Cortex of kidney (tissue), 1 donor: Measurements from ENCODE around the gene ZNF383.
"Not testable (repeated sequence)": the region's sequence is repeated elsewhere in the genome, so short reads cannot be mapped to it uniquely, and the experiment has no call there.

ENCODE experiments used
- DNase-seq: peaks from one replicate; lab custom pipeline; 2025; lab: John Stamatoyannopoulos, UW

The ZNF383 gene

DNA sequence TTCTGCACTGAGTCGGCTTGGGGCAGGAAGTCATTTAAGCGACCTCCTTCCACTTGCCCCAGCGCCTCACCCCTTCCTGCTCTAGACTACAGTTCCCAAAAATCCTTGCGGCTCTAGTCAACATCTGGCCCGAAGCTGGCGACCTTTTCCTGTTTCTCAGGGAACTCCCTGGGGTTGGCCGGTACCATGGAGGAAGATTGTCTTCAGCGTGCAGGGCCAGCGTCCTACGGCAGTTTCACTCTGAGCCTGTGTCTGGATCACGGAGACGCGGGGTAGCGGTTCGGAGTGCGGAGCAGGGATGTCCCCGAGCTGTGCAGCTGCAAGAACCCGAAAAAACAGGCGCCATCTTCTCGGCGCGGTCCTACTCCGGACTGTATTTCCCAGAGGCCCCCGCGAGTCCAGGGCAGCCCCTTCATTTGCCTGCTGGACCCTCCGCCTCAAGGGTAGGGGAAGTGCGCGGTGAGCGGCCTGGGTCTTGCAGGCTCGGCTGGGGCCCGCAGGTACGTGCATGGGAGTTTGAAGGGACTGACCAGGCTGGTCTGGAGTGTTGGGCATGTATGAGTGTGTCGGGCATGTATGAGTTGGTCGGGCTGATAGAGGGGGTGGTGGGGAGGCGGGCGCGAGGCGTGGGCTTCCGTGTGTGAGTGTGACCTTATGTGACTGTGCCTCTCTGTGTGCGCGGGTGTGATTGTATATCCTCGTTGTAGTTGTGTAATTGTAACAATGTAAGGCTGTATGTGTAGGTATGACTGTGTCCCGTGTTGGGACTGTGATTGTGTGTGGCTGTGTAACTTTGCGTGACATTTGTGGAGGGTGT, at the start of gene ZNF383:
Gene ZNF383, plus strand, starts transcription at position 440 of the 817 bp plus-strand sequence. CDS start 12,240 bp downstream, outside the sequence.
- no peak for DNase-seq

DNA sequence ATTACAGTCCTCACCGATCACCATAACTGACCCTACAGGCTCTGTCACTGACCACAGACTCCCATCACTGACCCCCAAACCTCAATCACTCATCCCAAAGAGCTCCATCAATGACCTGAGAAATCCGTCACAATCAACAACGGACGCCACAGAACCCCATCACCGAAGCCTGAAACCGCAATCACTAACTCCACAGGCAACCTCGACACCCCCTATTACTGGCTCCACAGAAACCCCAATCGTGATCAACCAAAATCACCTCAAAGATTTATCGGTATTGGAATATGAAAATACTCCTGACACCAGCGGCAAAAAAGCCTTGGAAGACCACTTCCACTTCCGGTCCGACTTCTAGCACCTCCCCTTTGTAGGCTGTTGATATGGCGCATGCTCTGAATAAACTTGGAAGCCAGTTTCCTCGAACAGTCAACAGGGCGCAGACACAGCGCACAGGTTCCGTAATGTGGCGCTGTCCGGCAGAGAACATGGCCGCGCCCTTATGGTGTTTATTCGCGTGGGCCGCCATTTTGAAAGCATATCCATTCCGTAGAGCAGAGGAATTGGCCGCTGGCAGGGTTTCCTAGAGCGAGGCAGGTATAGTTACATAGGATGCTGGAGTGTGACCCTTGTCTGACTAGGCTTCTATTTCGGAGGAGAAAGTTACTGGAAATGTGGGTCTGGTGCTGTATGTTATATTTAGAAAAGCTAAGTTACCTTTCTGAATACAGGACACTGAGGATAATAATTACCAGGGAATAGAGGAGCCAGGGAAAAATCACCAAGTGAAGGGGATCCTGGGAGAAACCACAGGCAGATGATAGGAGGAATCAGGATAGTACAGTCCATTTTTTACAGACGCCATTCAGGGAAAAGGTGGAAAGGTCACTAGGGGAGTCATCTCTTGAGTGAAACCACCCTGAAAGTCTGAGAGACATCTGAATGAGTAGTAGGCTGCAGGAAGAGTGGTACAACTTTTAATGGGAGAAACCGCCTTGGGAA, 45.3 kb upstream of the ZNF383 start, which contains the start of gene ZNF585A:
Gene ZNF585A, minus strand, starts transcription at position 328 of the 999 bp plus-strand sequence. CDS start 2,785 bp downstream, outside the sequence.
- DNase-seq: no peak

DNA sequence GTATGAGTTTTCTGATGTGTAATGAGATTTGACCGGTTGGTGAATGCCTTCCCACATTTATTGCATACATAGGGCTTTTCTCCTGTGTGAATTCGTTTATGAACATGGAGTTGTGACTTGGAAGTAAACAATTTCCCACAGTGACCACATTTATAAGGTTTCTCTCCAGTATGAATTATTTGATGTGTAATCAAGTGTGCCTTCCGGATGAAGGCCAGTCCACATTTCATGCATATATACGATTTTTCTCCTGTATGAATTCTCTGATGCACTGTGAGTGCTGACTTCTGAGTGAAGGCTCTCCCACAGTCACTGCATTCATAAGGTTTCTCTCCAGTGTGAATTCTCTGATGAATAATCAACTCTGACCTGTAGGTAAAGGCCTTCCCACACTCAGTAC, 31.9 kb upstream of the ZNF383 start:
- not testable (repeated sequence) for DNase-seq

DNA sequence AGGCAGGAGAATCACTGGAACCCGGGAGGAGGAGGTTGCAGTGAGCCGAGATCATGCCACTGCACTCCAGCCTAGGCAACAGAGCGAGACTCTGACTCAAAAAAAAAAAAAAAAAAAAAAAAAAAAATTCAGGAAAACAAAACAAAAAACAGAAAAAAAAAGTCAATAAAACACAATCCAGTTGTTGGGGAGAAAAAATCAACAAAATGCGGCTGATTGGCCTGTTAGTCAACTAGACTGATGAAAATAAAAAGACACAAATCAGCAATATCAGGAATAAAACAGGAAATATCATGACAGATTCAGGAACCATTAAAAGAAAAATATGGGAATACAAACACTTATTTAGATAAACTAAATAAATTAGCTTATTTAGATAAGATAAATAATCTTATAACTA, 22.8 kb upstream of the ZNF383 start:
- DNase-seq: not testable (repeated sequence)

DNA sequence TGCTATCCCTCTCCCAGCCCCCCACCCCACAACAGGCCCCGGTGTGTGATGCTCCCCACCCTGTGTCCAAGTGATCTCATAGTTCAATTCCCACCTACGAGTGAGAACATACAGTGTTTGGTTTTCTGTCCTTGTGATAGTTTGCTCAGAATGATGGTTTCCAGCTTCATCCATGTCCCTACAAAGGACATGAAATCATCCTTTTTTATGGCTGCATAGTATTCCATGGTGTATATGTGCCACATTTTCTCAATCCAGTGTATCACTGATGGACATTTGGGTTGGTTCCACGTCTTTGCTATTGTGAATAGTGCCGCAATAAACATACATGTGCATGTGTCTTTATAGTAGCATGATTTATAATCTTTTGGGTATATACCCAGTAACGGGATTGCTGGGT, 20.9 kb upstream of the ZNF383 start:
- DNase-seq: not testable (repeated sequence)

DNA sequence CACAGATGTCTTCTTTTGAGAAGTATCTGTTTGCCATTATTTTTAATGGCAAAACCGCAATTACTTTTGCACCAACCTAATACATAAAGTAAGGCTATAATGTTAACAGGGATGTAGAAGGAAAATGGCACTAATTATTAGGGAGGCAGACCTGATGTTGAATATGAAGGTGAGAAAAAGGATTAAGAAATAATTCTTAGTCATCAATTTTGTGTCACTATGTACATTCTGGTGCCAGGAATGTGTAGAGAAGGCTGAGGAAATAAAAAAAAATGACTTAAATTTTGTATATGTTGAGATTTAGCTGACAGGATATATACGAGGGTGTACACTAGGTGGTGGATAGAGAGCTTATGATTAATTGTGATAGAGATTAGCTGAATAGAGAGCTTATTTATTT, 20.2 kb upstream of the ZNF383 start:
- no peak for DNase-seq

DNA sequence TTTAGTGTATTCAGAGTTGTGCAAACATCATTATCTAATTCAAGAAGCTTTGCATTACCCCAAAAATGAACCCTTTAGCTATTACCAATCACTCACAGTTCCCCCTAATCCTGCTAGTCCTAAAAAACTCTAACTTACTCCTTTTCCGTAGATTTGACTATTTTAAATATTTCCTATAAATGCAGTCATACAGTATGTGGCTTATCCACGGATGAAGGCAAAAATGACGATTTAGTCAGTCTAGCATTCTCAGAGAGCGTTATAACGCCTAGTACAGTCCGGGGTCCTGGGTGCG, 587 bp upstream of the ZNF383 start:
- no peak for DNase-seq

DNA sequence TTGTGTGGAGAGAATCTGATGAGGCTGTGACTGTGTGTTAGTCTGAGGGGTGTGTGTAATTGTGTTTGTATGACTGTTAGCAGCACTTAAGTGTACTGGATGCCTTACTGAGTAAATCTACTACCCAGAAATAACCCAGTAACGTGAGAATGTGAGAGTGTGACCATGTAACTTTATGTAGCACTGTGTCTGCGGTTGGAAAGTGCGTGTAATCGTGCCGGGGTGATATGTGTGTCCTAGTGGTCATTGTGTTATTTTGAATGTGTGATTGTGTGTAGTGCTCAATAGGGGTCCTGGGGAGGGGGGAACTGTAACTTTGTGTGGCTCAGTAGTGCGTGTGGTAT, 550 bp downstream of the ZNF383 start:
- no peak for DNase-seq

DNA sequence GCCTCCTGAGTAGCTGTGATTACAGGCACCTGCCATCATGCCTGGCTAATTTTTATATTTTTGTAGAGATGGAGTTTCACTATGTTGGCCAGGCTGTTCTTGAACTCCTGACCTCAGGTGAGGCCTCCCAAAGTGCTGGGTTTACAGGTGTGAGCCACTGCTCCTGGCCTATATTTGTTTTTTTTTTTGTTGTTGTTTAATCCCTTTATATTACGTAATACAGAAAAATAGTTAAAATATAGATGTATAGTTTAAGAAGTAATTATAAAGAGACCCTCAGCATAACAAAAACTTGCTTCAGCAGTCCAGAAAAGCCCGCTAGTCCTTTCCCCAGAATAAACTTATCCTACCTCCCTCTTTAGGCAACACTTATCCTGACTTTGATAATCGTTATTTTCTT, 2.4 kb downstream of the ZNF383 start:
- no peak for DNase-seq

DNA sequence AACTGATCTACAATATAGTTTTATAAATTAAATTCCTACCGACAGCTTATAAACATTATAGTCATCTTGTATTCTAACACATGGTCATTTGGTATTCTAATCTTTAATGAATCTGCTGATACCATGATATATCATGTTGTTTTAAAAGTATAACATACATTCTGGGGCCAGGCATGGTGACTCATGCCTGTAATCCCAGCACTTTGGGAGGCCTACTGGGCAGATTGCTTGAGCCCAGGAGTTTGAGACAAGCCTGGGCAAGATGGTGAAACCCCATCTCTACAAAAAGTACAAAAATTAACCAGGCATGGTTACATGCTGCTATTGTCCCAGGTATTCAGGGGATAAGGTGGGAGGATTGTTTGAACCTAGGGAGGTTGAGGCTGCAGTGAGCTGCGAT, 3.1 kb downstream of the ZNF383 start:
- DNase-seq: no peak

DNA sequence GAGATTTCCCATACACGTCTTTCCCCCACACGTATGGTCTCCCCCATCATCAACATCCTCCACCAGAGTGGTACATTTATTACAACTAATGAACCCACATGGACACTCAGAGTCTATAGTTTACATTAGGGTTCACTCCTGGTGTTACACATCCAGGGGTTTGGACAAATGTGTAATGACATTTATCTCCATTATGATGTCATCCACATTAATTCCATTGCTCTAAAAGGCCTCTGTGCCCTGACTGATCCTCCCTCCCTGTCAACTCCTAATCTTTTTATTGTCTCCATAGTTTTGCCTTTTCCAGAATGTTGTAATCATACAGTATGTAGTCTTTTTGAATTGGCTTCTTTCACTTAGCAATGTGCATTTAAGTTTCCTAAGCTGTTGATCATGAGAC, 8.2 kb downstream of the ZNF383 start:
- no peak for DNase-seq

DNA sequence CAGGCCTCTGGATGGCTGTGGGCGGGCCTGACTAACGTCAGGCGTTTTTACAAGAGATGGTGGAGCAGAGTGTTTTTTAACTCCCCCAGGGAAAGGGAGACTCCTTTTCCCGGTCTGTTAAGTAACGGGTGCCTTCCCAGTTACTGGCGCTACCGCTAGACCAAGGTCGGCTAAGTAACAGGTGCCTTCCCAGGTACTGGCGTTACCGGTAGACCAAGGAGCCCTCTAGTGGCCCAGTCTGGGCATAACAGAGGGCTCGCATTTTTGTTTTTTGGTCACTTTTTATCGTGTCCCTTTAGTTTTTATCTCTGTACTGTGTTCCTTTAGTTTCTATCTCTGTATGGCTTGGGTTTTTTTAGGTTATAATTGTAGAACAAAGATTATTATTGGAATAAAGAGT, 10.0 kb downstream of the ZNF383 start:
- DNase-seq: no peak

DNA sequence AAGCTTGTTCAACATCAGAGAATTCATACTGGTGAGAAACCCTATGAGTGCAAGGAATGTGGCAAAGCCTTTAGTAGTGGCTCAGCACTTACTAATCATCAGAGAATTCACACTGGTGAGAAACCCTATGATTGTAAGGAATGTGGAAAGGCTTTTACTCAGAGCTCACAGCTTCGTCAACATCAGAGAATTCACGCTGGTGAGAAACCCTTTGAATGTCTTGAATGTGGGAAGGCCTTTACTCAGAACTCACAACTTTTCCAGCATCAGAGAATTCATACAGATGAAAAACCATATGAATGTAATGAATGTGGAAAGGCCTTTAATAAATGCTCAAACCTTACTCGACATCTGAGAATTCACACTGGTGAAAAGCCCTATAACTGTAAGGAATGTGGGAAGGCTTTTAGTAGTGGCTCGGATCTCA, 25.2 kb downstream of the ZNF383 start:
- no peak for DNase-seq

DNA sequence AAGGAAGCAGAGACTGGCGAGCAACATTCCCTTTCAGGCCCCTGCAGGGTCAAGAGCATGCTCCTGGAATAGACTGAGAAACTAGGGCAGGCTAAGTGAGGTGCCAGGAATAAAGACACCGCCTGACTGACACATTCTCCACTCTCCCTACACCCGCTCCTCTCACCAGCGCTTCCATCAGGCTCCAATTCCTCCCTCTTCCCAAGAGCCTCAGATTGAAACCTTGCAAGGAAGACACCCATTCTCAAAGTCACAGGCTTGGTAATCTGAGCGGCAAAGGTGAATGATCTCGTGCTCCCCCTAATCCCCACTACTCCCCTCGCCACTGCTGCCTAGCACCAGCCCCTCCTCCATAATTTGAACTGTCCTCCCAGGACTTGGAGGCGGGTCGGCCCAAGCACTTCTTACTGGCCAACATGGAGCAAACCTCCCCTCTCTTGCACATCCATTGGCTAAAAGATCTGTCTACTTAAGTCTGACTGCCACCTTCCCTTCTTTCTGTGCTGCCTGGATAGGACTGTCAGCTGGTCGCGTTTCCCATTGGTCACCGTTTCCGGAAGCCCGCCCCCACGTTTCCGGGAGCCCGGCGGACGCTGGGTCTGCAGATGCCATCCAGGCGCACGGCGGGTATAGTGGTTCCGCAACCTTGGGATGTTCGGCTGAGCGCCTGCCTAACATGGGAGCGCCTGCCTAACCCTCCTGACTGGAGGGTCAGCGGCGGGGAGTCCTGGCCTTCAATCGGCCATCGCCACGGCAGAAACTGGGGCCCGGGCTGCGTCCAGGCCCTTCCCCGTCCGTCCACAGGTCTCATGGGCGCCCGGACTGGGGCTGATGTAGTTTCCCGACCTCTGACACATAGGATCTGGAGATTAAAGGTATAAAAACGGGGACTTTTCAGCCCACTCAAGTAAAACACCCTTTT, 33.6 kb downstream of the ZNF383 start:
- DNase-seq: no peak

DNA sequence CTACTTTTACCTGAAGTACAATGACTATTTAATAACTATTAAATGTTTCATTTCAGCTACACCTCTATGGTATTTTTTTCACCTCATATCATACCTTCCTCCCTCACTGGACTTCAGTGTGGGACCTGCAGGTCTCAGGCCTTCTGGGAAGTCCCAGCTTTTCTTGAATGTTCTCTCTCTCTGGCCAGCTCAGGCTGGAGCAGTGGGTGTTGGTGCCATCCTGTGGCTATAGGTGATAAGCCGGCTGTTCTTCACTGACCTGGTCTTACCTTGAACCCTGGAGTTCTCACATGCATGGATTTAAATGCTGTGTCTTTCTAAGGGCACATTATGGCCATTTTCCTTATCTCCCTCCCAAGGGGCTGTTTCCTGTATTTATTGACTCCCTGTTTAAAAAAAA, 45.0 kb downstream of the ZNF383 start:
- DNase-seq: not testable (repeated sequence)

DNA sequence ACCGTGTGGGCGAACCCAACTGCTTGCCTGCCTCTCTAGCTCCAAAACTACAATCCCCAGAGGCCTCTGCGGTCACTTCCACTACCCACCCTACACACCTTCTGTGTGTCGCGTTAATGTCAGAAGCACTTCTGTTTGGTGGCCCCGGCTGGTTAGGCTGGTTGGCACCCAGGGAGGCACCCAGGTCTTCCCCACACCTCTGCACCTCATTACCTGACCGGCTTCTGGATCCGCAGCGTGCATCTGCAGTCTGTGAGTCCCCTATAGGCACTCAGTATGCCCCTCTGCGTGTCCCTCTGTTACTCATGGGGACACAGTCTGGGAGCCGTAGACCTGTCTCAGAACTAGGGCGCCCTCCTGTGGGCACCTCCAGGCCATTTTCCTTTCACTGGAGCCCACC, 49.0 kb downstream of the ZNF383 start:
- DNase-seq: not testable (repeated sequence)

DNA sequence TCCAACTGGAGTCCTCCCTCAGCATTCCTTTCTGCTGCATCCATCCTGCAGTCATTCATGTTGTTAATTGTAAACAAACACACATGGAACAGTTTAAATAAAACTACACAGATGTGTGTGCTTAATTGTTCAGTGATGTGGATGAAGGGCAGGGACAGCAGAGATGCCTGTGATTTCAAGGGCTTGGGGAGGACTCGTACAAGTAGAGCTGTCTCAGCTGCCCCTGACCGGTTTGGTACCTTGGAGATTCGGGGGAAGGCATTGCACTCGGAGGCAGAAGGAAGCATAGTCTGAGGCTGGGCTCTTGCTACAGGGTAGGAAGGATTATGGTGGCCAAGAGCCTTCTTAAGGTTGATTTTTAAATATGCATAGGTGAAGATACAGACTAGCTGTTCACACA, 49.7 kb downstream of the ZNF383 start:
- not testable (repeated sequence) for DNase-seq

DNA sequence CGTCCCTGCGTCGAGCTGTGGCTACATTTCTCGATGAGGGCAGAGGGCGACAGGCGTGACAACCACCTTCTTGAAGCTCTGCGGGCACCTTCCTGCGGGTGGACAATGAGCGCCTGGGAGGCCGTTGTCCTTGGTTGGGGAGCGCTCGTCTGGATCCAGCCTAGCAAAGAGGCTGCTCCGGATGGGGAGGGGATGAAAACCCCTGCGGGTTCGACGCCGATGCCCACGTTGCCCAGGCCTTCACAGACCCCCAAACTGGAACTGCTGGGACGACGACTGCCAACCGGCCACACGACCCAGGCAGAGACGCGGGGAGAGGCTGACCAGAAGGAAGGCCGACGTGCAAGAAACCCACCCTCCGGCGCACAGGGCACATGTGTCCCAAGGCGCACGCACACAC, 62.6 kb downstream of the ZNF383 start:
- not testable (repeated sequence) for DNase-seq

DNA sequence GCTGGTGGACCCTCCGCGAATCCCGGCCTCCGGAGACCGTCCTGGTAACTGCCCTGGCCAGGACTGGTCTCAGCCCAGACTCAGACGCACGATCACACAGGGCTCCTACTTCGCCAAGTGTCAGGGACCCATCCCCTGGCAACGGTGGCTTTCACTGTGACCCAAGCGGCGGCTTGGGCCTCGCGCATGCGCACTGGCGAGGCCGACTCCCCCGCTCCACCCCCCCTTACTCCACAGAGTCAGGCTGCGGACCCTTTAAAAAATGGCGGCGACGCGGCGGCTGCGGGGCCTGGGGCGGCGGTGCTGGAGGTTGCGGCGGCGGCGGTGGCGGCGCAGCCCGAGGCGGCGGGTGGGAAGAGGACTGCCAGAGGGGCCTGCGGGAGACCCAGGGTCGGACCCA, 66.0 kb downstream of the ZNF383 start:
- not testable (repeated sequence) for DNase-seq

DNA sequence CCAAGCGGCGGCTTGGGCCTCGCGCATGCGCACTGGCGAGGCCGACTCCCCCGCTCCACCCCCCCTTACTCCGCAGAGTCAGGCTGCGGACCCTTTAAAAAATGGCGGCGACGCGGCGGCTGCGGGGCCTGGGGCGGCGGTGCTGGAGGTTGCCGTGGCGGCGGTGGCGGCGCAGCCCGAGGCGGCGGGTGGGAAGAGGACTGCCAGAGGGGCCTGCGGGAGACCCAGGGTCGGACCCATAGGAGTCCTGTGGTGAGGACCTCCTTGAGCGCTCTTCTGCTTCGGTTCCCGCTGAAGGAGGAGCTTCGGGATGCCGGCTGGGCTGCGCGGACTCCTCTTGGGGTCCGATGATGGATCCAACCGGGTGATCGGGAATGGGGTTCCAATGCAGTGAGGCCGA, 71.2 kb downstream of the ZNF383 start:
- not testable (repeated sequence) for DNase-seq

DNA sequence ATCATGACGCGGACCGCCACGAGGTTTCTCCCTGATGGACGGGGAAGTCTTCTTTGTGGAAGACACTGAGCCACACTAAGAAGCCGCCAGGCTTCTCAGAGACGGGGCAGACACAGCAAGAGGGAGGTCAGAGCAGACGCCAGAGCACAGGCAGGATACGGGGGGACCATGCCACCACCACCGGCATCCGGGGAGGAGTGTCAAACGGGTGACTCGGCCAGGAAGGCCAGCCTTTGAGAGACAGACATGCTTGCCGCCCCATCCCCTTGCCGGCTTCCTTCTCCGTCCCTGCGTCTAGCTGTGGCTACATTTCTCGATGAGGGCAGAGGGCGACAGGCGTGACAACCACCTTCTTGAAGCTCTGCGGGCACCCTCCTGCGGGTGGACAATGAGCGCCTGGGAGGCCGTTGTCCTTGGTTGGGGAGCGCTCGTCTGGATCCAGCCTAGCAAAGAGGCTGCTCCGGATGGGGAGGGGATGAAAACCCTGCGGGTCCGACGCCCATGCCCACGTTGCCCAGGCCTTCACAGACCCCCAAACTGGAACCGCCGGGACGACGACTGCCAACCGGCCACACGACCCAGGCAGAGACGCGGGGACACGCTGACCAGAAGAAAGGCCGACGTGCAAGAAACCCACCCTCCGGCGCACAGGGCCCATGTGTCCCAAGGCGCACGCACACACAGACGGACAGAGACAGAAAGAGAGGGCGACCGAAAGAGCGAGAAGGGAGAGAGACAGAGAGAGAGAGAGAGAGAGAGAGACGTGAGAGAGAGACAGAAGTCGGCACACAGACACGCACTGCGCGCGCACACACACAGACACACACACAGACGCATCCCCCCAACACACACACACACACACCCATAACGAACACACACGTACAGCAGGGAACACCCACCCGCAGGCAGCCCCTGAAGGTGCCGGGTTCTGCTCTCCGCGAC, 75.3 kb downstream of the ZNF383 start:
- not testable (repeated sequence) for DNase-seq
